Muscle of arm (tissue), 12 donors: Measurements from ENCODE around the gene RBM20. TPM values are rescaled to one million over a fixed set of nuclear protein-coding genes. Genes with fewer than 3 reads are reported as not detected.
"Not testable (repeated sequence)": the region's sequence is repeated elsewhere in the genome, so short reads cannot be mapped to it uniquely, and the experiment has no call there.

Experiments
- DNase-seq: peaks from one replicate; pipeline ENCODE4 v3.0.0-alpha.2; 2013
- polyA plus RNA-seq, 12 donors: library from polyadenylated mRNA; unstranded; fragments of 120-200 nt; gene quantifications; one replicate each; pipeline ENCODE4 v1.2.1, GENCODE V29; 2013; ENCODE audit not compliant: insufficient read length in 12 of 12

RBM20 gene
- polyA plus RNA-seq, 12 donors, result 6.1 to 17.6 (median 12.1) TPM; not detected in 1

- DNase-seq, result not testable (repeated sequence)
Measured at GRCh38 chr10:110623316-110623715, 20.8 kb upstream of the RBM20 start.

GRCh38 chr10:110625356-110625894 lies 18.7 kb upstream of the RBM20 start:
- DNase-seq, result no peak

GRCh38 chr10:110625951-110626855 lies 17.9 kb upstream of the RBM20 start:
- DNase-seq, result no peak

GRCh38 chr10:110628161-110628560 lies 16.0 kb upstream of the RBM20 start:
- DNase-seq, result no peak

GRCh38 chr10:110629680-110630191 lies 14.4 kb upstream of the RBM20 start:
- no peak for DNase-seq

GRCh38 chr10:110631934-110632333 lies 12.2 kb upstream of the RBM20 start:
- DNase-seq, result no peak

- DNase-seq, result no peak
Measured at GRCh38 chr10:110632591-110633215, 11.4 kb upstream of the RBM20 start.

GRCh38 chr10:110634527-110635209 lies 9.5 kb upstream of the RBM20 start:
- DNase-seq, result no peak

GRCh38 chr10:110636572-110636931 lies 7.6 kb upstream of the RBM20 start:
- DNase-seq, result no peak

GRCh38 chr10:110636932-110637557 lies 7.1 kb upstream of the RBM20 start:
- no peak for DNase-seq

- DNase-seq, result no peak
Measured at GRCh38 chr10:110637558-110638053, 6.5 kb upstream of the RBM20 start.

- no peak for DNase-seq
Measured at GRCh38 chr10:110638319-110638718, 5.8 kb upstream of the RBM20 start.

GRCh38 chr10:110639046-110639445 lies 5.1 kb upstream of the RBM20 start:
- not testable (repeated sequence) for DNase-seq

GRCh38 chr10:110639858-110640257 lies 4.3 kb upstream of the RBM20 start:
- DNase-seq, result not testable (repeated sequence)

- no peak for DNase-seq
Measured at GRCh38 chr10:110641256-110641655, 2.9 kb upstream of the RBM20 start.

GRCh38 chr10:110642204-110643034 lies 1.7 kb upstream of the RBM20 start:
- no peak for DNase-seq

- no peak for DNase-seq
Measured at GRCh38 chr10:110643035-110643652, 992 bp upstream of the RBM20 start.

- DNase-seq, result no peak
Measured at GRCh38 chr10:110644598-110645462, 694 bp downstream of the RBM20 start.
